GM21360 (cell line): ENCODE results near the gene UTY.
"Not testable (repeated sequence)": the region's sequence is repeated elsewhere in the genome, so short reads cannot be mapped to it uniquely, and the experiment has no call there.

Experiments used
- ATAC-seq: cut with Tn5 transposase; IDR thresholded peaks from one replicate; pipeline ENCODE4 v1.9.1; 2021; ENCODE audit warnings: mild to moderate bottlenecking, moderate library complexity; ENCODE audit not compliant: unreplicated experiment

UTY gene

GRCh38 chrY:13312966-13313365, 166.9 kb downstream of the UTY start:
- no peak for ATAC-seq

GRCh38 chrY:13307959-13308358, 171.9 kb downstream of the UTY start:
- ATAC-seq, result no peak

- ATAC-seq, result no peak
These were observed 179.0 kb downstream of the UTY start for GRCh38 chrY:13300795-13301194.

GRCh38 chrY:13299411-13299810, 180.4 kb downstream of the UTY start:
- no peak for ATAC-seq

- no peak for ATAC-seq
These were observed 183.5 kb downstream of the UTY start for GRCh38 chrY:13296176-13296890.

GRCh38 chrY:13295026-13295425, 184.8 kb downstream of the UTY start:
- ATAC-seq, result no peak

GRCh38 chrY:13291199-13291598, 188.6 kb downstream of the UTY start:
- no peak for ATAC-seq

- not testable (repeated sequence) for ATAC-seq
These were observed 197.4 kb downstream of the UTY start for GRCh38 chrY:13282151-13283054.

GRCh38 chrY:13279561-13279960, 200.3 kb downstream of the UTY start:
- no peak for ATAC-seq

GRCh38 chrY:13271706-13272105, 208.1 kb downstream of the UTY start:
- ATAC-seq, result no peak

- ATAC-seq, result not testable (repeated sequence)
These were observed 225.8 kb downstream of the UTY start for GRCh38 chrY:13253941-13254440.

- ATAC-seq, result no peak
These were observed 229.4 kb downstream of the UTY start for GRCh38 chrY:13250421-13250820.

- no peak for ATAC-seq
These were observed 236.1 kb downstream of the UTY start for GRCh38 chrY:13243716-13244115.

- no peak for ATAC-seq
These were observed 245.9 kb downstream of the UTY start for GRCh38 chrY:13233901-13234300.

- ATAC-seq, result no peak
These were observed 246.7 kb downstream of the UTY start for GRCh38 chrY:13233118-13233517.

- ATAC-seq, result no peak
These were observed 252.4 kb downstream of the UTY start for GRCh38 chrY:13227354-13227953.

GRCh38 chrY:13210961-13211646, 268.7 kb downstream of the UTY start:
- ATAC-seq, result no peak

GRCh38 chrY:13205214-13205613, 274.6 kb downstream of the UTY start:
- ATAC-seq, result no peak
